Effector memory CD4-positive, alpha-beta T cell (primary cell): ENCODE results near the gene CHAC2.
A peak's percentile ranks its signal among the peaks of the same experiment; 100 is the strongest.

ENCODE experiments used
- DNase-seq, 3 donors: peaks; one replicate each; pipeline ENCODE4 v3.0.0-alpha.2; 2020
- H3K27ac ChIP-seq: 2 replicates; pipeline ENCODE4 v1.7.0; 2013; ENCODE audit warnings: mild to moderate bottlenecking, low read length, moderate library complexity; ENCODE audit not compliant: insufficient read depth, poor library complexity, severe bottlenecking
- H3K27me3 ChIP-seq: replicated peaks from 2 replicates; pipeline ENCODE4 v1.7.0; 2013; ENCODE audit warnings: mild to moderate bottlenecking, low read length; ENCODE audit not compliant: insufficient read depth, control insufficient read depth, poor library complexity, severe bottlenecking
- H3K36me3 ChIP-seq: 2 replicates; pipeline ENCODE4 v1.7.0; 2013; ENCODE audit warnings: mild to moderate bottlenecking, low read length, moderate library complexity; ENCODE audit not compliant: control insufficient read depth, insufficient read depth
- H3K4me1 ChIP-seq: 2 replicates; pipeline ENCODE4 v1.7.0; 2013; ENCODE audit warnings: low read length, mild to moderate bottlenecking; ENCODE audit not compliant: control insufficient read depth, insufficient read depth, poor library complexity, severe bottlenecking
- H3K4me3 ChIP-seq: 2 replicates; pipeline ENCODE4 v1.7.0; 2013; ENCODE audit warnings: low read length, low read depth, mild to moderate bottlenecking; ENCODE audit not compliant: insufficient read depth, poor library complexity, severe bottlenecking
- H3K9me3 ChIP-seq: 2 replicates; pipeline ENCODE4 v1.7.0; 2013; ENCODE audit warnings: mild to moderate bottlenecking, low read length, moderate library complexity; ENCODE audit not compliant: control insufficient read depth

Gene CHAC2

DNA sequence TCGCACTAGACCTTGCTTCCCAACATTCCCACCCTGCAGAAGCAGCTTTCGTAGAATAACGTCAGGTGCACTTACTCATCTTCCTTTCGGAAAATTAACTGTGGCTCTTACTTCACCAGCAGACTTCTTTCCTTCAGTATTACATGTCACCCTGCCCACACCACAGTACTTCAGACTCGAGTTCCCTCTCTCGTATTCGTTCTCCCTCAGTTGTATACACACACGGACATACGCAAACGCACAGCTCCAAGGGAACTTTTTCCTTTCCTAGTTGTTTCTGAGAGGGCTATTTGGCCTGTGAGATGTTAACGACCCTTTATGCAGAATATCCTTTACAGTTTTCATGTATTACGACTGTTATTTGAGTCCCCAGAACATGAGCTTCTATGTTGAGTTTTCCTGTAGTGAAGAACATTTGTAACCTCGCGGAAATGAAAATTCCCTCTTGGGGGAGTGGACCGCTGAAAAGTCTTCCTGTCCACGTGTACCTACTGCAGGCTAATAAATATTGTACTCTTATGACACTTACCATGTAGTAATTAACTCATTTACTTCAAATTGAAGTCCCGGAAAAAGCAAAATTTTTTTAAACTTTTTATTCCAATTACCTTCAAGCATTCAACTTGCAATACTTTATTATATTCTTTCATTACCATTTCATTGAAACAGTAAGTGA, 20.1 kb downstream of the CHAC2 start:
- Histone ChIP-seq H3K4me3 (peak overlapping the region; percentile 91), H3K27me3 (no peaks in the 10 kb centered on the region), H3K27ac (peak overlapping the region; percentile 81), H3K4me1 (peaks cover 13% of the 10 kb centered on the region), H3K36me3 (no peaks in the 10 kb centered on the region), H3K9me3 (no peaks in the 10 kb centered on the region)
- no peak for DNase-seq

DNA sequence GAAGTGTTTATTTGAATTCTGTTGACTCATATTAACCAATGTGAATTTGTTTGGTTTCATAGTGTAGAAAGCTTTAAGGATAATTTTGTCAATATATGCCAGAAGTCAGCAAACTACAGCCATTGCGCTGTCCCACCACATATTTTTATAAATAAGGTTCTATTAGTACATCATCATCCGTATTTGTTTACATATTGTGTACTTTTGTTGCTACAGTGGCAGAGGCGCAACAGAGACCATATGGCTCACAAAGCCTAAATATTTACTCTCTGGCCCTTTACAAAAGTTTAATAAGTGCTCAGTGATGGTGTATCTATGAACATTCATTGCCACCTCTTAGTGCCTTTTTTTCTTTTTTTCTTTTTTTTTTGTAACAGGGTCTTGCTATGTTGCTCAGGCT, 25.7 kb downstream of the CHAC2 start:
- Histone ChIP-seq H3K27ac (no peak overlapping the region), H3K4me3 (no peak overlapping the region), H3K9me3 (no peaks in the 10 kb centered on the region), H3K36me3 (peaks cover 26% of the 10 kb centered on the region), H3K27me3 (no peaks in the 10 kb centered on the region), H3K4me1 (no peaks in the 10 kb centered on the region)
- DNase-seq = no peak

DNA sequence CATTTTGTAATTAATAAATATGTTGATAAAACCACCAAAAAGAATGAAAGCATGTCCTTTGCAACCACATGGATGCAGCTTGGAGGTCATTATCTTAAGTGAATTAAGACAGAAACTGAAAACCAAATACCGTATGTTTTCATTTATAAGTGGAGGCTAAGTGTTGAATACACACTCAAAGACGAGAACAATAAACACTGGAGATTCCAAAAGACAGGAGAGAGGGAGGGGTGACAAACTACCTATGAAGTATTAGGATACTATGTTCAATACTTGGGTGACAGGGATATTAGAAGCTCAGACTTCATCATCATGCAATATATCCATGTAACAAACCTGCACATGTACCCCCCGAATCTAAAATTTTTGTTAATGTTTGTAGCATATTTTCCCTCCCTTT, 26.2 kb downstream of the CHAC2 start:
- H3K27ac ChIP-seq = no peak overlapping the region
- H3K4me3 ChIP-seq = no peak overlapping the region
- peaks cover 32% of the 10 kb centered on the region for H3K36me3 ChIP-seq
- H3K9me3 ChIP-seq = no peaks in the 10 kb centered on the region
- no peaks in the 10 kb centered on the region for H3K27me3 ChIP-seq
- H3K4me1 ChIP-seq = no peaks in the 10 kb centered on the region
- no peak for DNase-seq

DNA sequence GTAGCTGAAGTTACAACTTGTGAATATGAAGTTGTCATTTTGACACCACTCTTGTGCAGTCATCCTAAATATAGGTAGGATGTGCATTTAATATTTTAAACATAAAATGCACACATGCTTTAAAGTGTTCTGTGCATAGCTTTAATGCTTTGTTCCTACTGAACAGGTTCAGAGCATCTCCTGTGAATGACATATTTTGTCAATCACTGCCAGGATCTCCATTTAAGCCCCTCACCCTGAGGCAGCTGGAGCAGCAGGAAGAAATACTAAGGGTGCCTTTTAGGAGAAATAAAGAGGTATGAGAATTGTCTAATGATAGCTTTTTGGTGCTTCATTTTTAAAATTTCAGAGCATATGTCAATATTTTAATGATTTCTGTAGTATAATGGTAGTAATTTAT, 33.9 kb downstream of the CHAC2 start:
- Histone ChIP-seq H3K4me3 (no peak overlapping the region), H3K4me1 (no peaks in the 10 kb centered on the region), H3K9me3 (no peaks in the 10 kb centered on the region), H3K36me3 (peaks cover 44% of the 10 kb centered on the region), H3K27me3 (no peaks in the 10 kb centered on the region), H3K27ac (no peak overlapping the region)
- DNase-seq = no peak

DNA sequence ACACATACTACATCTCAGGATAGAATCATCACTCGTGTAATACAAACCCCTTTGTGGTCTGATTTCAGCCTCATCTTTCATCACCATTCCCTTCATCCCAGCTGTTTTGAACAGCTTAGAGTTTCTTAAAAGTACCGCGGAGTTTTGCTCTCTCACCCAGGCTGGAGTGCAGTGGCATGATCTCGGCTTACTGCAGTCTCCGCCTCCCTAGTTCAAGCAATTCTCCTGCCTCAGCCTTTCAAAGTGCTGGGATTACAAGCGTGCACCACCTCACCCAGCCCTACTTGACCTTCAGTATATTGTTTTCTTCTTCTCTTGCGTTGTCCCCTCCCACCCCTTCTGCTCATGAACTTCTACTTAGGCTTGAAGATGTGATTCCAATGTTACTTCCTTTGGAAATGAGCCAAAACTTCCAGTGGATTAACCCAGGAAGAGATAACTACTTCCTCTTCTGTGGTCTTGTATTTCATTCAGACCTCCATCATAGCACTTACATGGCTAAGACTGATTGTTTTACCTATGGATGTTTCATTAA, 35.1 kb downstream of the CHAC2 start:
- H3K4me3 ChIP-seq = no peak overlapping the region
- no peaks in the 10 kb centered on the region for H3K9me3 ChIP-seq
- H3K27ac ChIP-seq = no peak overlapping the region
- H3K27me3 ChIP-seq = no peaks in the 10 kb centered on the region
- DNase-seq = no peak
- H3K36me3 ChIP-seq = peaks cover 55% of the 10 kb centered on the region
- H3K4me1 ChIP-seq = no peaks in the 10 kb centered on the region

DNA sequence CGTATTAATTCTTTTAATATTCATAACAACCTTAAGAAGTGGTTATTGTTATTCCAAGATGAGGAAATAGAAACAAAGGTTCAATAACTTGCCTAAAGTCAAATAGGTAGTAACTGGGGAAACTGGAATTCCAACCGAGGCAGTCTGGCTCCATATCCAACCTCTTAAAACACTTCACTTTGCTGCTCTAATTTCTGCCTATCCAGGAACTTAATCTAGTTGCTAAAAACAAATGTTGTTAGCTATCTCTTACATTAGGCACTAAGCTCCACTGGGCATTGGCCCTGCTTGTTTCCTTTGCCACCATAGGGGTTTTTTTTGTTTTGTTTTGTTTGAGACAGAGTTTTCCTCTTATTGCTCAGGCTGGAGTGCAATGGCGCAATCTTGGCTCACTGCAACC, 44.0 kb downstream of the CHAC2 start:
- Histone ChIP-seq H3K4me3 (no peak overlapping the region), H3K27me3 (no peaks in the 10 kb centered on the region), H3K9me3 (no peaks in the 10 kb centered on the region), H3K36me3 (peaks cover 73% of the 10 kb centered on the region), H3K27ac (no peak overlapping the region), H3K4me1 (no peaks in the 10 kb centered on the region)
- DNase-seq = no peak

DNA sequence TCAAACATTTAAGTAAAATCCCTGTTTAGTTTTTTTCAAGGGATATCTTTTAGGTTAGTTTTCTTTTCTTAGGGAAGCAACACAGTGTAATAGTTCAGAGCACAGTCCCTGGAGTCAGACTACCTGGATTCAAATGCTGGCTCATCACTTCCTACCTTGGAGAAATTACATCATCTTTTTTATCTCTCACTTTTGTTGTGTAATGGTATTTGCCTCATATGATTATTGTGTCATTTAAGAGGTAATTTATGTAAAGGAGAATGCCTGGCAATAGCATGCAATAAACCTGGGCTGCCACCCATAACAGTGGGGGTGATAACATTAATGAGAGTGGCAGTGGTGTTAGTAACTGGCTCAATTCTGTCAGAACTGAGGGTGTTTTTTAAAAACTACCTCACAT, 45.5 kb downstream of the CHAC2 start:
- Histone ChIP-seq H3K36me3 (peaks cover 66% of the 10 kb centered on the region), H3K9me3 (no peaks in the 10 kb centered on the region), H3K4me3 (no peak overlapping the region)

DNA sequence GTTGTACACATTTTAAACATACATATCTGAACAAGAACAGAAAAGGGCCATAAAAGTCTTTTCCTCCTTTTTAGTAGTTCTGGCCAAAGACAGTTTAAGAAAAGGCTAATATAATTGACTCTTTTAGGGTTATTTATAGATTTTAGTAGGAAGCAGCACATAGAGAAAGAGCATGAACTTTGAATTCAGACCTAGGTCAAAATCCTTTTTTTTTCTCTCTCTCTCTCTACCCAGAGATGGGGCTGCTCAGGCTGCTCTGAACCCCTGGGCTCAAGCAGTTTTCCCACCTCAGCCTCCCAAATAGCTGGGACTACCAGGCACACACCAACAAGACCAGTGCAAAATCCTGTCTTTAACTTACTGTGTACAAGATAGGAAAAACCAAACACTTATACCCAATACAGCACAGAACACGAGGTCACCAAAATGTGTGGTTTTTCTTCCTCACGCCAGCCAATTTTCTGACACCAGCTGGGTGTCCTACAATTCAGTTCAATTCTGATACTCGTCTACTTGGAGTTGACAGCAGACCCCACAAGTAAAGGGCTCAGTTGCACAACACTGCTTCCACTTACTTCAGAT, 51.3 kb downstream of the CHAC2 start:
- DNase-seq = no peak
- peaks cover 18% of the 10 kb centered on the region for H3K36me3 ChIP-seq
- no peak overlapping the region for H3K4me3 ChIP-seq
- H3K27ac ChIP-seq = no peak overlapping the region
- no peaks in the 10 kb centered on the region for H3K27me3 ChIP-seq
- no peaks in the 10 kb centered on the region for H3K4me1 ChIP-seq
- no peaks in the 10 kb centered on the region for H3K9me3 ChIP-seq

More for the DNA sequence above, 45.5 kb downstream of the CHAC2 start:
- Histone ChIP-seq H3K27ac (no peak overlapping the region), H3K27me3 (no peaks in the 10 kb centered on the region), H3K4me1 (no peaks in the 10 kb centered on the region)
- no peak for DNase-seq

DNA sequence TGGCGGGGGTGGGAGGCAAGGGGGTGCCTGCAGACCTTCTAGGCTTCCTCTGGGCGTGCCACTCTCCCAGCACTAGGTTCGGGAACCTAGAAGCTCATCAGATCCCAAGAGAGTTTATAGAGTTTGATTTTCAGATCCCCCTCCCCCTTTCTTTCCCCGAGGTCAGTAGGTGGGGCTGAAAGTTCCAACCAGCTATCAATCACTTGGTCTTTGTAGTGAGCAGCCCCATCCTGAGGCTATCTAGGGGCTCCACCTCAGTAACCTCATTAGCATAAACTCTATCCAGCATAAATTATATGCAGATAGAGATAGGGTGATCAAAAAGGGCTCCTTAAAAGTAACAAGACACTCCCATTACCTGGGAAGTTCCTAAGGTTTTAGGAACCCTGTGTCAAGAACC, 52.0 kb downstream of the CHAC2 start:
- Histone ChIP-seq H3K36me3 (peaks cover 16% of the 10 kb centered on the region), H3K4me1 (no peaks in the 10 kb centered on the region), H3K27me3 (no peaks in the 10 kb centered on the region)

DNA sequence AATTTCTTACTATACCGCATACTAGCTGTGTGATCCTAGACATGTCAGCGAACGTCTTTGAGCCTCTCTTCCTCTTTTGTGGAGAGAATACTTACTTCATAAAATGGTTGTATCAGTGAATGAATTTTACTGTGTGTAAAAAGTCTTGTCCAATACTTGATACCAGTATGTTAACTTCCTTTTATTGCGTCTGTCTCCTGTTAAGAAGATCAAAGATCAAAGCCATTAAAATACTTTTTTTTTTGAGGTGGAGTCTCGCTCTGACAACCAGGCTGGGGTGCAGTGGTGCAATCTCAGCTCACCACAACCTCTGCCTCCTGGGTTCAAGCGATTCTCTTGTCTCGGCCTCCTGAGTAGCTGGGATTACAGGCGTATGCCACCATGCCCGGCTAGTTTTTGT, 52.4 kb downstream of the CHAC2 start:
- Histone ChIP-seq H3K4me1 (no peaks in the 10 kb centered on the region), H3K27me3 (no peaks in the 10 kb centered on the region), H3K36me3 (peaks cover 16% of the 10 kb centered on the region), H3K27ac (no peak overlapping the region), H3K9me3 (no peaks in the 10 kb centered on the region), H3K4me3 (no peak overlapping the region)
- no peak for DNase-seq

More for the DNA sequence above, 52.0 kb downstream of the CHAC2 start:
- Histone ChIP-seq H3K4me3 (no peak overlapping the region), H3K9me3 (no peaks in the 10 kb centered on the region), H3K27ac (no peak overlapping the region)
- no peak for DNase-seq
